GM12891 (cell line): ENCODE results near the gene LRIG2.

Experiments used
- PAX5 ChIP-seq: IDR thresholded peaks from 2 replicates; pipeline ENCODE4 v1.6.1; 2011; ENCODE audit warnings: low read length, moderate library complexity, mild to moderate bottlenecking; ENCODE audit not compliant: insufficient read depth, severe bottlenecking
- POLR2A ChIP-seq: IDR thresholded peaks from 2 replicates; pipeline ENCODE4 v1.6.1; 2011; ENCODE audit warnings: low read depth, low read length, control low read depth
- POLR2AphosphoS5 ChIP-seq: IDR thresholded peaks from 2 replicates; pipeline ENCODE4 v1.6.1; 2011; ENCODE audit warnings: low read depth, low read length, control low read depth
- SPI1 ChIP-seq: IDR thresholded peaks from 2 replicates; pipeline ENCODE4 v1.6.1; 2011; ENCODE audit warnings: low read depth, low read length, control low read depth
- TAF1 ChIP-seq: IDR thresholded peaks from 2 replicates; pipeline ENCODE4 v1.6.1; 2011; ENCODE audit warnings: low read depth, low read length, control low read depth

GRCh38 chr1:113125517-113125916, 52.5 kb downstream of the LRIG2 start:
- TF ChIP-seq POLR2A, result no peak
- no peak for TF ChIP-seq POLR2AphosphoS5
- TF ChIP-seq PAX5, result no peak
- no peak for TF ChIP-seq TAF1
- no peak for TF ChIP-seq SPI1
